ENCODE data around the gene RUNX2. TPM values are rescaled to one million over a fixed set of nuclear protein-coding genes. Genes with fewer than 3 reads are reported as not detected.

Gene RUNX2
- total RNA-seq, 4 donors from 2014 or later: 0.78 to 2.0 (median 0.94) TPM

GRCh38 chr6:45512717-45513116, 184.6 kb downstream of the RUNX2 start:
- no peaks in the 10 kb centered on the region for H3K4me1 ChIP-seq
- no peak for ATAC-seq
- TF ChIP-seq CTCF (IDR thresholded peaks at IDR 0.05 in 4 of 5, conservative IDR thresholded peaks at IDR 0.05 in 1 of 5) (no peak), POLR2A (IDR thresholded peaks at IDR 0.05) (no peak)

GRCh38 chr6:45513213-45513618, 185.1 kb downstream of the RUNX2 start:
- in situ Hi-C loops (cut with MboI; ENCODE audit: low sequenced_read_pairs in 4 of 4) (no loop called here), intact Hi-C loops (cut with DNase I; ENCODE audit: low total_unique reads) (no loop called here)
- no peak for TF ChIP-seq POLR2A (IDR thresholded peaks at IDR 0.05)
- no peak for TF ChIP-seq CTCF (IDR thresholded peaks at IDR 0.05 in 4 of 5, conservative IDR thresholded peaks at IDR 0.05 in 1 of 5)
- H3K4me1 ChIP-seq: no peaks in the 10 kb centered on the region
- no peaks in the 10 kb centered on the region for H3K36me3 ChIP-seq
- peak; percentile 23 to 30 for ATAC-seq
- H3K9me3 ChIP-seq: no peaks in the 10 kb centered on the region
- H3K27me3 ChIP-seq: no peaks in the 10 kb centered on the region
- DNase-seq: no peak
- no peak overlapping the region for H3K27ac ChIP-seq
- no peak overlapping the region for H3K4me3 ChIP-seq

More at GRCh38 chr6:45512717-45513116, 184.6 kb downstream of the RUNX2 start:
- Histone ChIP-seq H3K36me3 (no peaks in the 10 kb centered on the region), H3K4me3 (no peak overlapping the region), H3K9me3 (no peaks in the 10 kb centered on the region), H3K27ac (no peak overlapping the region), H3K27me3 (no peaks in the 10 kb centered on the region)
- in situ Hi-C loops (cut with MboI; ENCODE audit: low sequenced_read_pairs in 4 of 4): no loop called here
- DNase-seq: no peak
- intact Hi-C loops (cut with DNase I; ENCODE audit: low total_unique reads): no loop called here

GRCh38 chr6:45513843-45514242, 185.7 kb downstream of the RUNX2 start:
- no peaks in the 10 kb centered on the region for H3K27me3 ChIP-seq
- H3K27ac ChIP-seq: no peak overlapping the region
- intact Hi-C loops (cut with DNase I; ENCODE audit: low total_unique reads) (no loop called here), in situ Hi-C loops (cut with MboI; ENCODE audit: low sequenced_read_pairs in 4 of 4) (no loop called here)
- no peaks in the 10 kb centered on the region for H3K36me3 ChIP-seq
- TF ChIP-seq POLR2A (IDR thresholded peaks at IDR 0.05) (no peak), CTCF (IDR thresholded peaks at IDR 0.05 in 4 of 5, conservative IDR thresholded peaks at IDR 0.05 in 1 of 5) (no peak)
- ATAC-seq (no peak), DNase-seq (no peak)
- H3K4me1 ChIP-seq: no peaks in the 10 kb centered on the region
- no peaks in the 10 kb centered on the region for H3K9me3 ChIP-seq
- H3K4me3 ChIP-seq: no peak overlapping the region

GRCh38 chr6:45514454-45515230, 186.5 kb downstream of the RUNX2 start:
- ATAC-seq (no peak), DNase-seq (no peak)
- H3K4me1 ChIP-seq: no peaks in the 10 kb centered on the region
- no peaks in the 10 kb centered on the region for H3K9me3 ChIP-seq
- no peaks in the 10 kb centered on the region for H3K27me3 ChIP-seq
- no peak overlapping the region for H3K27ac ChIP-seq
- H3K36me3 ChIP-seq: no peaks in the 10 kb centered on the region
- TF ChIP-seq POLR2A (IDR thresholded peaks at IDR 0.05): no peak
- TF ChIP-seq CTCF (IDR thresholded peaks at IDR 0.05 in 4 of 5, conservative IDR thresholded peaks at IDR 0.05 in 1 of 5): no peak
- in situ Hi-C loops (cut with MboI; ENCODE audit: low sequenced_read_pairs in 4 of 4): no loop called here
- intact Hi-C loops (cut with DNase I; ENCODE audit: low total_unique reads): no loop called here
- H3K4me3 ChIP-seq: no peak overlapping the region

All from gastrocnemius medialis (tissue), 4 donors.